Neural progenitor cell (in vitro differentiated cells): ENCODE results near the gene PCGF5. TPM values are rescaled to one million over a fixed set of nuclear protein-coding genes. Genes with fewer than 3 reads are reported as not detected.

Experiments
- DNase-seq: peaks from one replicate; pipeline ENCODE4 v3.0.0-alpha.2; 2016; ENCODE audit warnings: low spot score
- H2AFZ ChIP-seq: fragments of 200-600 bp; sonication (generic); replicated peaks from 2 replicates; pipeline ENCODE4 v1.6.1; 2016; ENCODE audit warnings: antibody characterized with exemption
- H3F3A ChIP-seq: fragments of 200-600 bp; sonication (generic); 2 replicates; pipeline ENCODE4 v1.6.1; 2016; ENCODE audit warnings: antibody characterized with exemption, low read depth
- H3K27ac ChIP-seq: fragments of 200-600 bp; sonication (generic); 2 replicates; pipeline ENCODE4 v1.5.1; 2016; ENCODE audit warnings: mild to moderate bottlenecking
- H3K27me3 ChIP-seq: fragments of 200-600 bp; sonication (generic); 2 replicates; pipeline ENCODE4 v1.6.1; 2016; ENCODE audit warnings: mild to moderate bottlenecking, moderate library complexity
- H3K36me3 ChIP-seq: fragments of 200-600 bp; sonication (generic); 2 replicates; pipeline ENCODE4 v1.5.1; 2016
- H3K4me1 ChIP-seq: fragments of 200-600 bp; sonication (generic); 2 replicates; pipeline ENCODE4 v1.6.1; 2016; ENCODE audit warnings: mixed run types
- H3K4me2 ChIP-seq: fragments of 200-600 bp; sonication (generic); 2 replicates; pipeline ENCODE4 v1.6.1; 2016
- H3K4me3 ChIP-seq: fragments of 200-600 bp; sonication (generic); 2 replicates; pipeline ENCODE4 v1.5.1; 2016
- H3K79me2 ChIP-seq: fragments of 200-600 bp; sonication (generic); 2 replicates; pipeline ENCODE4 v1.6.1; 2016; ENCODE audit warnings: low read depth
- H3K9ac ChIP-seq: fragments of 200-600 bp; sonication (generic); 2 replicates; pipeline ENCODE4 v1.6.1; 2016
- H3K9me3 ChIP-seq: fragments of 200-600 bp; sonication (generic); 2 replicates; pipeline ENCODE4 v1.5.1; 2016; ENCODE audit warnings: low read depth
- H4K20me1 ChIP-seq: fragments of 200-600 bp; sonication (generic); 2 replicates; pipeline ENCODE4 v1.6.1; 2016; ENCODE audit warnings: low read depth
- H3K27ac Mint-ChIP-seq: 3 replicates; pipeline ENCODE4 v1.8.0; 2021; ENCODE audit warnings: mixed read lengths
- H3K27me3 Mint-ChIP-seq: 2 replicates; pipeline ENCODE4 v1.8.0; 2022; ENCODE audit warnings: low read depth, mild to moderate bottlenecking, inconsistent platforms, moderate library complexity, mixed read lengths; ENCODE audit not compliant: insufficient read depth
- H3K36me3 Mint-ChIP-seq: 3 replicates; pipeline ENCODE4 v1.8.0; 2021; ENCODE audit warnings: mixed read lengths
- H3K4me1 Mint-ChIP-seq: 3 replicates; pipeline ENCODE4 v1.8.0; 2021; ENCODE audit warnings: mixed read lengths
- H3K4me3 Mint-ChIP-seq: 3 replicates; pipeline ENCODE4 v1.8.0; 2021; ENCODE audit warnings: mild to moderate bottlenecking, moderate library complexity, mixed read lengths
- H3K9me3 Mint-ChIP-seq: 3 replicates; pipeline ENCODE4 v1.8.0; 2020; ENCODE audit warnings: mixed read lengths
- EZH2 ChIP-seq: fragments of 200-600 bp; sonication (generic); IDR thresholded peaks from 2 replicates; pipeline ENCODE4 v1.6.1; 2017; ENCODE audit warnings: antibody characterized with exemption, mild to moderate bottlenecking, moderate library complexity
- EZH2phosphoT487 ChIP-seq: fragments of 200-600 bp; sonication (generic); IDR thresholded peaks from 2 replicates; pipeline ENCODE4 v1.6.1; 2017; ENCODE audit warnings: antibody characterized with exemption
- total RNA-seq: library from RNA; depleted of rRNA; stranded (reverse); fragments of >200 nt; gene quantifications from 2 replicates; pipeline ENCODE4 v1.2.3, GENCODE V29; 2015; ENCODE audit warnings: low replicate concordance
- TF ChIP-seq, protein P1 (sequence below): fragments of 200-600 bp; sonication (generic); IDR thresholded peaks from 2 replicates; pipeline ENCODE4 v1.5.1; 2017; ENCODE audit warnings: antibody characterized with exemption, mild to moderate bottlenecking

Gene PCGF5
- total RNA-seq, 1 donor from 2014 or later, result 6.1 TPM

- Histone ChIP-seq H3K4me2 (no peak overlapping the region), H3K9ac (no peak overlapping the region), H3K27ac (no peak overlapping the region), H3F3A (no peaks in the 10 kb centered on the region), H3K4me3 (no peak overlapping the region), H2AFZ (no peak overlapping the region), H3K27me3 (no peaks in the 10 kb centered on the region), H3K79me2 (no peaks in the 10 kb centered on the region), H3K4me1 (no peaks in the 10 kb centered on the region), H3K36me3 (no peaks in the 10 kb centered on the region), H4K20me1 (no peaks in the 10 kb centered on the region), H3K9me3 (no peaks in the 10 kb centered on the region)
- Mint-ChIP-seq H3K4me3 (no peak overlapping the region), H3K4me1 (peaks cover 12% of the 10 kb centered on the region), H3K36me3 (no peaks in the 10 kb centered on the region), H3K27ac (no peak overlapping the region), H3K27me3 (no peaks in the 10 kb centered on the region), H3K9me3 (no peaks in the 10 kb centered on the region)
- TF ChIP-seq EZH2phosphoT487 (no peak), EZH2 (no peak)
- TF ChIP-seq, protein P1, sequence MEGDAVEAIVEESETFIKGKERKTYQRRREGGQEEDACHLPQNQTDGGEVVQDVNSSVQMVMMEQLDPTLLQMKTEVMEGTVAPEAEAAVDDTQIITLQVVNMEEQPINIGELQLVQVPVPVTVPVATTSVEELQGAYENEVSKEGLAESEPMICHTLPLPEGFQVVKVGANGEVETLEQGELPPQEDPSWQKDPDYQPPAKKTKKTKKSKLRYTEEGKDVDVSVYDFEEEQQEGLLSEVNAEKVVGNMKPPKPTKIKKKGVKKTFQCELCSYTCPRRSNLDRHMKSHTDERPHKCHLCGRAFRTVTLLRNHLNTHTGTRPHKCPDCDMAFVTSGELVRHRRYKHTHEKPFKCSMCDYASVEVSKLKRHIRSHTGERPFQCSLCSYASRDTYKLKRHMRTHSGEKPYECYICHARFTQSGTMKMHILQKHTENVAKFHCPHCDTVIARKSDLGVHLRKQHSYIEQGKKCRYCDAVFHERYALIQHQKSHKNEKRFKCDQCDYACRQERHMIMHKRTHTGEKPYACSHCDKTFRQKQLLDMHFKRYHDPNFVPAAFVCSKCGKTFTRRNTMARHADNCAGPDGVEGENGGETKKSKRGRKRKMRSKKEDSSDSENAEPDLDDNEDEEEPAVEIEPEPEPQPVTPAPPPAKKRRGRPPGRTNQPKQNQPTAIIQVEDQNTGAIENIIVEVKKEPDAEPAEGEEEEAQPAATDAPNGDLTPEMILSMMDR, result no peak
- DNase-seq, result no peak
Measured at GRCh38 chr10:91198781-91199180, 21.7 kb upstream of the PCGF5 start.

- Mint-ChIP-seq H3K4me1 (peaks cover 16% of the 10 kb centered on the region), H3K9me3 (no peaks in the 10 kb centered on the region), H3K36me3 (no peaks in the 10 kb centered on the region), H3K4me3 (no peak overlapping the region), H3K27me3 (no peaks in the 10 kb centered on the region), H3K27ac (no peak overlapping the region)
- Histone ChIP-seq H3K4me3 (no peak overlapping the region), H3K79me2 (no peaks in the 10 kb centered on the region), H3K9ac (no peak overlapping the region), H3K9me3 (no peaks in the 10 kb centered on the region), H2AFZ (no peak overlapping the region), H3K4me2 (no peak overlapping the region), H4K20me1 (no peaks in the 10 kb centered on the region), H3K4me1 (peaks cover 6% of the 10 kb centered on the region), H3F3A (no peaks in the 10 kb centered on the region), H3K36me3 (no peaks in the 10 kb centered on the region), H3K27ac (no peak overlapping the region), H3K27me3 (no peaks in the 10 kb centered on the region)
- DNase-seq, result no peak
- TF ChIP-seq EZH2phosphoT487 (no peak), EZH2 (no peak)
- TF ChIP-seq, protein P1, result no peak
Measured at GRCh38 chr10:91200314-91201212, 19.9 kb upstream of the PCGF5 start.

DNA sequence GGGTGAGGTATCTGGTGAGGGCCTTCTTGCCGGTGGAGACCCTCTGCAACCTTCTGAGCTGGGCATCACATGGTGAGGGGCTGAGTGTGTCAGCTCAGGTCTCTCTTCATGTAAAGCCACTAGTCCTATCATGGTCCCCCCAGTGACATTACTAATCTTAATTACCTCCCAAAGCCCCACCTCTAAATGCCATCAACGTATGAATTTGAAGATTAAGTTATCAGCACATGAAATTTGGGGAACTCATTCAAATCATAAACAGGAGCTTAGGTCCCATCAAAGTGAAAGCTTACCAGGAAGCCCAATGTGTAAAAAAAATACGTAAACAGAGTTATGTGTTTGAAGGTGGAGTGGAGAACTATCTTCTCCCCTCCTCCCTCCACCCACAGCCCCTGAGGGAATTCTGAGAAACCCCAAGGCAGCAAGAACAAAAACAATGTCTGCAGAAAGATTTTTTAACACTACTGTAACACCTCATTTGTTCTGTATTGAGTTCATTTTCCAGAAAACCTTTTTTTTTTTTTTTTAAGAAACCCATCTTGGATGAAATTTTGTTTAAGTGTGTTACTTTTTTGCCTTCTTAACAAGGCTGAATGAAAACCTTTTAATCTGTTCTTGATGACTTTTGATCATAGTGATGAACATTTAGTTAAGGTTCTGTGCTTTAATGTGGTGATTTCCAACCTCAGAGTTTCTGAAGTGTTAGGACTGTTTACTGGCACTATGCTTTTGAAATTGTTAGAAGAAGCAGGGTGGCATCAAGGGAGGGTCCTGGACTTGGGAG lies 19.1 kb upstream of the PCGF5 start:
- H3K4me2 ChIP-seq, result no peak overlapping the region
- no peaks in the 10 kb centered on the region for H3K36me3 ChIP-seq
- Mint-ChIP-seq H3K36me3 (no peaks in the 10 kb centered on the region), H3K27me3 (no peaks in the 10 kb centered on the region), H3K9me3 (no peaks in the 10 kb centered on the region), H3K27ac (no peak overlapping the region), H3K4me3 (no peak overlapping the region), H3K4me1 (peaks cover 17% of the 10 kb centered on the region)
- no peak for TF ChIP-seq EZH2phosphoT487
- TF ChIP-seq, protein P1, result no peak
- TF ChIP-seq EZH2, result no peak
- no peaks in the 10 kb centered on the region for H4K20me1 ChIP-seq
- peaks cover 6% of the 10 kb centered on the region for H3K4me1 ChIP-seq
- no peak overlapping the region for H3K27ac ChIP-seq
- no peak overlapping the region for H3K4me3 ChIP-seq
- H3F3A ChIP-seq, result no peaks in the 10 kb centered on the region
- no peak overlapping the region for H3K9ac ChIP-seq
- H3K27me3 ChIP-seq, result no peaks in the 10 kb centered on the region
- no peak for DNase-seq
- no peak overlapping the region for H2AFZ ChIP-seq
- no peaks in the 10 kb centered on the region for H3K79me2 ChIP-seq
- H3K9me3 ChIP-seq, result no peaks in the 10 kb centered on the region
